ENCODE measurements around the gene CNTNAP4.

GRCh38 chr16:76466871-76467270 is 189.7 kb downstream of the CNTNAP4 start:
- TF ChIP-seq CTCF (IDR thresholded peaks at IDR 0.05): no peak
- no peak for TF ChIP-seq POLR2AphosphoS5 (IDR thresholded peaks at IDR 0.05; ENCODE audit: low read depth, low read length)
- no peak for TF ChIP-seq SIN3A (IDR thresholded peaks at IDR 0.05; ENCODE audit: borderline replicate concordance, low read depth, low read length)
- TF ChIP-seq NRF1 (IDR thresholded peaks at IDR 0.05; ENCODE audit: low read depth, low read length): no peak
- no peak for TF ChIP-seq TEAD4 (IDR thresholded peaks at IDR 0.05; ENCODE audit: borderline replicate concordance, insufficient read depth)
- no peak for TF ChIP-seq EZH2phosphoT487 (IDR thresholded peaks at IDR 0.05; ENCODE audit: borderline replicate concordance, low read depth)
- TF ChIP-seq ELF1 (IDR thresholded peaks at IDR 0.05): no peak
- no peak for TF ChIP-seq EP300 (IDR thresholded peaks at IDR 0.05; ENCODE audit: borderline replicate concordance in 1 of 2, low read depth in 1 of 2, low read length in 1 of 2)

Data from SK-N-SH (cell line).